Liver (tissue), 9 donors: ENCODE measurements around the gene CDC42BPB. TPM values are rescaled to one million over a fixed set of nuclear protein-coding genes. Genes with fewer than 3 reads are reported as not detected.

Experiments used
- DNase-seq: peaks from one replicate; pipeline ENCODE4 v3.0.0-alpha.2; 2017; ENCODE audit warnings: low spot score
- H3K27ac ChIP-seq, 2 donors: one replicate each; pipeline ENCODE4 v1.7.0; 2013; ENCODE audit warnings: inconsistent platforms in 2 of 2, low read length in 2 of 2, control low read depth in 1 of 2, low read depth in 1 of 2, mild to moderate bottlenecking in 1 of 2
- H3K27me3 ChIP-seq, 4 donors: one replicate each; pipeline versions ENCODE4 v1.6.1 to v1.7.0; 2013; ENCODE audit warnings: low read length in 3 of 4, inconsistent platforms in 1 of 4, mild to moderate bottlenecking in 1 of 4, moderate library complexity in 1 of 4; ENCODE audit not compliant: control insufficient read depth in 4 of 4, insufficient read depth in 4 of 4
- H3K36me3 ChIP-seq, 4 donors: one replicate each; pipeline versions ENCODE4 v1.6.1 to v1.7.0; 2013; ENCODE audit warnings: low read length in 3 of 4, mild to moderate bottlenecking in 3 of 4, low read depth in 1 of 4, moderate library complexity in 1 of 4; ENCODE audit not compliant: control insufficient read depth in 4 of 4, insufficient read depth in 3 of 4
- H3K4me1 ChIP-seq, 4 donors: one replicate each; pipeline versions ENCODE4 v1.6.1 to v1.7.0; 2013; ENCODE audit warnings: low read length in 3 of 4, mild to moderate bottlenecking in 3 of 4, moderate library complexity in 1 of 4; ENCODE audit not compliant: control insufficient read depth in 4 of 4, insufficient read depth in 4 of 4
- H3K4me3 ChIP-seq, 3 donors: one replicate each; pipeline versions ENCODE4 v1.6.1 to v1.7.0; 2013; ENCODE audit warnings: low read length in 3 of 3, control low read depth in 1 of 3, low read depth in 1 of 3, mild to moderate bottlenecking in 1 of 3
- H3K9ac ChIP-seq, 2 donors: one replicate each; pipeline ENCODE4 v1.7.0; 2013; ENCODE audit warnings: low read length in 2 of 2, mild to moderate bottlenecking in 2 of 2, moderate library complexity in 2 of 2, control low read depth in 1 of 2, low read depth in 1 of 2
- H3K9me3 ChIP-seq, 4 donors: one replicate each; pipeline versions ENCODE4 v1.6.1 to v1.7.0; 2013; ENCODE audit warnings: low read length in 3 of 4; ENCODE audit not compliant: control insufficient read depth in 4 of 4
- EGR1 ChIP-seq, 2 donors: IDR thresholded peaks; 2 replicates each; pipeline ENCODE4 v1.6.1; 2016 to 2018; ENCODE audit warnings: antibody characterized with exemption in 2 of 2, low read depth in 2 of 2
- FOXA1 ChIP-seq: IDR thresholded peaks from 2 replicates; pipeline ENCODE4 v1.6.1; 2016; ENCODE audit warnings: antibody characterized with exemption
- FOXA2 ChIP-seq: IDR thresholded peaks from 2 replicates; pipeline ENCODE4 v1.6.1; 2016; ENCODE audit warnings: antibody characterized with exemption
- HNF4A ChIP-seq, 2 donors: conservative IDR thresholded peaks; 2 replicates each; pipeline ENCODE4 v1.6.1; 2016; ENCODE audit warnings: antibody characterized with exemption in 2 of 2, mild to moderate bottlenecking in 2 of 2
- HNF4G ChIP-seq: IDR thresholded peaks from 2 replicates; pipeline ENCODE4 v1.6.1; 2016; ENCODE audit warnings: antibody characterized with exemption
- JUND ChIP-seq, 2 donors: IDR thresholded peaks; 2 replicates each; pipeline ENCODE4 v1.6.1; 2016; ENCODE audit warnings: antibody characterized with exemption in 2 of 2
- NR2F2 ChIP-seq: IDR thresholded peaks from 2 replicates; pipeline ENCODE4 v1.6.1; 2016; ENCODE audit warnings: antibody characterized with exemption
- RAD21 ChIP-seq, 2 donors: IDR thresholded peaks; 2 replicates each; pipeline ENCODE4 v1.6.1; 2016; ENCODE audit warnings: antibody characterized with exemption in 2 of 2, mild to moderate bottlenecking in 2 of 2
- RXRA ChIP-seq, 2 donors: IDR thresholded peaks; 2 replicates each; pipeline ENCODE4 v1.6.1; 2017 to 2018; ENCODE audit warnings: antibody characterized with exemption in 2 of 2, mild to moderate bottlenecking in 1 of 2
- SP1 ChIP-seq: IDR thresholded peaks from 2 replicates; pipeline ENCODE4 v1.6.1; 2018; ENCODE audit warnings: antibody characterized with exemption, mild to moderate bottlenecking
- YY1 ChIP-seq: IDR thresholded peaks from 2 replicates; pipeline ENCODE4 v1.6.1; 2016; ENCODE audit warnings: antibody characterized with exemption, mild to moderate bottlenecking
- WGBS: extraction: QIAGEN DNeasy Blood & Tissue Kit; methylation state at CpG from one replicate; pipeline ENCODE4 v1.1.7; 2013; 5-methylcytosine and 5-hydroxymethylcytosine counted together
- polyA plus RNA-seq, 2 donors: library from polyadenylated mRNA; stranded (reverse) in 1 of 2; unstranded in 1 of 2; fragments of 200-250 nt in 1 of 2; fragments of >200 nt in 1 of 2; fragmentation: Nextera tagmentation in 1 of 2; extraction: Ambion mirVana in 1 of 2; gene quantifications; one replicate each; pipeline versions ENCODE4 v1.2.1 to v1.2.3, GENCODE V29; 2013 to 2015
- total RNA-seq, 2 donors: library from RNA; depleted of rRNA; stranded (reverse); fragments of >200 nt; gene quantifications; one replicate each; pipeline ENCODE4 v1.2.3, GENCODE V29; 2014
- TF ChIP-seq, protein P1 (sequence below): fragments of 150-350 bp; IDR thresholded peaks from 2 replicates; pipeline ENCODE4 v1.5.1; 2017; ENCODE audit warnings: improper control_type of control experiment, low read depth, low read length; ENCODE audit not compliant: missing input control
- TF ChIP-seq, protein P2 (sequence below): IDR thresholded peaks from 2 replicates; pipeline ENCODE4 v1.6.1; 2016; ENCODE audit warnings: antibody characterized with exemption
- TF ChIP-seq, protein P3 (sequence below): IDR thresholded peaks from 2 replicates; pipeline ENCODE4 v1.6.1; 2016; ENCODE audit warnings: antibody characterized with exemption, mild to moderate bottlenecking
- TF ChIP-seq, protein P4 (sequence below): IDR thresholded peaks from 2 replicates; pipeline ENCODE4 v1.6.1; 2016; ENCODE audit warnings: antibody characterized with exemption
- donor health status: healthy.
- donor health status: healthy.
- donor health status: healthy.
- donor health status: healthy.
- donor health status: healthy.

CDC42BPB gene
- total and polyA plus RNA-seq, 4 donors, result 4.1 to 78.7 (median 29.7) TPM

DNA sequence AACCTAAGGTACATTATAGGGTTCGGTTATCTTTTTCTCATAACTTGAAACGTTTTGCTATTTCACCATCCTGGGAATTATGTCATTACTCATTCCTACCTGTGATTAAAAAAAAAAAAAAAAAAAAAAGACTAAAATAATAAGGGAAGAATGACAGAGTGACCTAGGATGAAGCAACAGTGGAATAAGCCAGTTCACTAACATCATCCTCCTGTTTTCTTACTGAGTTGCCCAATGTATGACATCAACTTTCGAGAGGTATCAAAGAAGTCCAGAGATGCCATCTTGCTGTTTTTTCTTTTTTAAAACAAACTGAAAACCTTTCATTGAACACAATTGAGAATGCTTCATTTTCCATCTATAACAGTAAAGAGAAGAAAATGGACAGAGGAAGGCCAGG, 92.1 kb downstream of the CDC42BPB start (continued):
- no peak for TF ChIP-seq SP1
- TF ChIP-seq FOXA2, result no peak
- TF ChIP-seq JUND (IDR thresholded peaks at IDR 0.05), result no peak
- TF ChIP-seq NR2F2, result no peak
- no peak for TF ChIP-seq RAD21 (IDR thresholded peaks at IDR 0.05)
- no peak for TF ChIP-seq HNF4G

DNA sequence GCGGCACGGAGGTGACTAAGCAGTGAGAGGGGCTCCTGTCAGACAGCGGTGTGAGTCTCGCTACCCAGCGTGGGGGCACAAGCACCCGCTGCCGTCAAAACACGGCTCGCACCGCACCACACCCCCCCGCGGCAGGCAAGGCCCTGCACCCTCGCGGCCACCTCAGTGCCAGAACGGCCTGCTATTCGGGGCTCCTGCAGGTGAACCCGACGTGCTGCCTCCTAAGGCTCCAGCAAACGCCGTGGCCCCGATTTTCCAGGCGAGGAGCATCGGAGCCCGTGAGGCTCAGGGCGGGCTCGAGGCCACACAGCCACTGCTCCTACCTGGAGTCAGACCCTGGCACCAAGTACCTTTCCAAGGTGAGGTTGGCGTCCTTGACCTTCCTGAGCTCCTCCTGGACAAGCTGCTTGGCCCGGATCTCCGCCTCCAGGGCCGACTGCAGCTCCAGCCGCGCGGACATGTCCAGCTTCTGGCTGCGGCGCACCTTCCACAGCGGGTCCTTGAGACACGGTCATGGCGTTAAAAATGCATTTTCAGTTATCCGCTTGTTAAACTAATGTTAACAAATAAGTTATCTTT, 93.1 kb downstream of the CDC42BPB start:
- Histone ChIP-seq H3K9me3 (no peaks in the 10 kb centered on the region), H3K27me3 (no peaks in the 10 kb centered on the region), H3K4me3 (no peak overlapping the region), H3K9ac (no peak overlapping the region), H3K27ac (no peak overlapping the region), H3K36me3 (peaks cover 20 to 81% (median 62%) of the 10 kb centered on the region in 4 donors), H3K4me1 (peaks cover 0 to 2% (median 0%) of the 10 kb centered on the region in 4 donors)
- no peak for DNase-seq
- 97% methylated on average over 39 of the region's 39 CpGs for WGBS
- no peak for TF ChIP-seq HNF4A (conservative IDR thresholded peaks at IDR 0.05)
- TF ChIP-seq RAD21 (IDR thresholded peaks at IDR 0.05), result no peak
- TF ChIP-seq, protein P1, sequence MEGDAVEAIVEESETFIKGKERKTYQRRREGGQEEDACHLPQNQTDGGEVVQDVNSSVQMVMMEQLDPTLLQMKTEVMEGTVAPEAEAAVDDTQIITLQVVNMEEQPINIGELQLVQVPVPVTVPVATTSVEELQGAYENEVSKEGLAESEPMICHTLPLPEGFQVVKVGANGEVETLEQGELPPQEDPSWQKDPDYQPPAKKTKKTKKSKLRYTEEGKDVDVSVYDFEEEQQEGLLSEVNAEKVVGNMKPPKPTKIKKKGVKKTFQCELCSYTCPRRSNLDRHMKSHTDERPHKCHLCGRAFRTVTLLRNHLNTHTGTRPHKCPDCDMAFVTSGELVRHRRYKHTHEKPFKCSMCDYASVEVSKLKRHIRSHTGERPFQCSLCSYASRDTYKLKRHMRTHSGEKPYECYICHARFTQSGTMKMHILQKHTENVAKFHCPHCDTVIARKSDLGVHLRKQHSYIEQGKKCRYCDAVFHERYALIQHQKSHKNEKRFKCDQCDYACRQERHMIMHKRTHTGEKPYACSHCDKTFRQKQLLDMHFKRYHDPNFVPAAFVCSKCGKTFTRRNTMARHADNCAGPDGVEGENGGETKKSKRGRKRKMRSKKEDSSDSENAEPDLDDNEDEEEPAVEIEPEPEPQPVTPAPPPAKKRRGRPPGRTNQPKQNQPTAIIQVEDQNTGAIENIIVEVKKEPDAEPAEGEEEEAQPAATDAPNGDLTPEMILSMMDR, result no peak
- no peak for TF ChIP-seq FOXA1
- TF ChIP-seq, protein P2, sequence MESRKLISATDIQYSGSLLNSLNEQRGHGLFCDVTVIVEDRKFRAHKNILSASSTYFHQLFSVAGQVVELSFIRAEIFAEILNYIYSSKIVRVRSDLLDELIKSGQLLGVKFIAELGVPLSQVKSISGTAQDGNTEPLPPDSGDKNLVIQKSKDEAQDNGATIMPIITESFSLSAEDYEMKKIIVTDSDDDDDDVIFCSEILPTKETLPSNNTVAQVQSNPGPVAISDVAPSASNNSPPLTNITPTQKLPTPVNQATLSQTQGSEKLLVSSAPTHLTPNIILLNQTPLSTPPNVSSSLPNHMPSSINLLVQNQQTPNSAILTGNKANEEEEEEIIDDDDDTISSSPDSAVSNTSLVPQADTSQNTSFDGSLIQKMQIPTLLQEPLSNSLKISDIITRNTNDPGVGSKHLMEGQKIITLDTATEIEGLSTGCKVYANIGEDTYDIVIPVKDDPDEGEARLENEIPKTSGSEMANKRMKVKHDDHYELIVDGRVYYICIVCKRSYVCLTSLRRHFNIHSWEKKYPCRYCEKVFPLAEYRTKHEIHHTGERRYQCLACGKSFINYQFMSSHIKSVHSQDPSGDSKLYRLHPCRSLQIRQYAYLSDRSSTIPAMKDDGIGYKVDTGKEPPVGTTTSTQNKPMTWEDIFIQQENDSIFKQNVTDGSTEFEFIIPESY, result no peak
- TF ChIP-seq, protein P3, sequence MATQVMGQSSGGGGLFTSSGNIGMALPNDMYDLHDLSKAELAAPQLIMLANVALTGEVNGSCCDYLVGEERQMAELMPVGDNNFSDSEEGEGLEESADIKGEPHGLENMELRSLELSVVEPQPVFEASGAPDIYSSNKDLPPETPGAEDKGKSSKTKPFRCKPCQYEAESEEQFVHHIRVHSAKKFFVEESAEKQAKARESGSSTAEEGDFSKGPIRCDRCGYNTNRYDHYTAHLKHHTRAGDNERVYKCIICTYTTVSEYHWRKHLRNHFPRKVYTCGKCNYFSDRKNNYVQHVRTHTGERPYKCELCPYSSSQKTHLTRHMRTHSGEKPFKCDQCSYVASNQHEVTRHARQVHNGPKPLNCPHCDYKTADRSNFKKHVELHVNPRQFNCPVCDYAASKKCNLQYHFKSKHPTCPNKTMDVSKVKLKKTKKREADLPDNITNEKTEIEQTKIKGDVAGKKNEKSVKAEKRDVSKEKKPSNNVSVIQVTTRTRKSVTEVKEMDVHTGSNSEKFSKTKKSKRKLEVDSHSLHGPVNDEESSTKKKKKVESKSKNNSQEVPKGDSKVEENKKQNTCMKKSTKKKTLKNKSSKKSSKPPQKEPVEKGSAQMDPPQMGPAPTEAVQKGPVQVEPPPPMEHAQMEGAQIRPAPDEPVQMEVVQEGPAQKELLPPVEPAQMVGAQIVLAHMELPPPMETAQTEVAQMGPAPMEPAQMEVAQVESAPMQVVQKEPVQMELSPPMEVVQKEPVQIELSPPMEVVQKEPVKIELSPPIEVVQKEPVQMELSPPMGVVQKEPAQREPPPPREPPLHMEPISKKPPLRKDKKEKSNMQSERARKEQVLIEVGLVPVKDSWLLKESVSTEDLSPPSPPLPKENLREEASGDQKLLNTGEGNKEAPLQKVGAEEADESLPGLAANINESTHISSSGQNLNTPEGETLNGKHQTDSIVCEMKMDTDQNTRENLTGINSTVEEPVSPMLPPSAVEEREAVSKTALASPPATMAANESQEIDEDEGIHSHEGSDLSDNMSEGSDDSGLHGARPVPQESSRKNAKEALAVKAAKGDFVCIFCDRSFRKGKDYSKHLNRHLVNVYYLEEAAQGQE, result no peak
- no peak for TF ChIP-seq RXRA (IDR thresholded peaks at IDR 0.05)
- no peak for TF ChIP-seq YY1
- TF ChIP-seq, protein P4, sequence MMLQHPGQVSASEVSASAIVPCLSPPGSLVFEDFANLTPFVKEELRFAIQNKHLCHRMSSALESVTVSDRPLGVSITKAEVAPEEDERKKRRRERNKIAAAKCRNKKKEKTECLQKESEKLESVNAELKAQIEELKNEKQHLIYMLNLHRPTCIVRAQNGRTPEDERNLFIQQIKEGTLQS, result no peak
- TF ChIP-seq JUND (IDR thresholded peaks at IDR 0.05), result no peak
- TF ChIP-seq EGR1 (IDR thresholded peaks at IDR 0.05; ENCODE audit: low read depth in 2 of 2), result no peak
- TF ChIP-seq FOXA2, result no peak
